AG04449 (cell line): Measurements from ENCODE around the gene GNPTG.

Source experiments
- CTCF ChIA-PET: fragments of 350-600 bp; formaldehyde crosslinking; extraction: SDS; loops from one replicate; lab custom pipeline; 2021; ENCODE audit warnings: antibody characterized with exemption; lab: Yijun Ruan, JAX
- POLR2A ChIA-PET: fragments of 400-600, 350-600 bp; formaldehyde crosslinking; extraction: SDS; loops from one replicate; lab custom pipeline; 2020; ENCODE audit warnings: antibody characterized with exemption, inconsistent platforms; lab: Yijun Ruan, JAX
- DNase-seq: peaks from one replicate; pipeline ENCODE4 v3.0.0-alpha.2; 2010; ENCODE audit warnings: low read depth, low spot score
- H3K4me3 ChIP-seq: 2 replicates; pipeline ENCODE4 v1.5.1; 2011; ENCODE audit warnings: low read depth, mild to moderate bottlenecking, control low read depth, low read length
- CTCF ChIP-seq: IDR thresholded peaks from one replicate; pipeline ENCODE4 v1.5.1; 2011; ENCODE audit warnings: mild to moderate bottlenecking, moderate library complexity, low read length, control low read depth, inconsistent platforms; ENCODE audit not compliant: insufficient read depth; ENCODE audit errors: missing control alignments

The GNPTG gene

GRCh38 chr16:1401061-1401757 lies 49.5 kb downstream of the GNPTG start:
- no peak for DNase-seq
- no peak overlapping the region for H3K4me3 ChIP-seq
- ChIA-PET POLR2A (no interaction called here), CTCF (no interaction called here)
- TF ChIP-seq CTCF = no peak

GRCh38 chr16:1401758-1402154 lies 50.0 kb downstream of the GNPTG start:
- POLR2A ChIA-PET = no interaction called here
- CTCF ChIA-PET = no interaction called here
- no peak for DNase-seq
- TF ChIP-seq CTCF = no peak
- H3K4me3 ChIP-seq = no peak overlapping the region

GRCh38 chr16:1403036-1403435 lies 51.3 kb downstream of the GNPTG start:
- POLR2A ChIA-PET = no interaction called here
- CTCF ChIA-PET = no interaction called here
- TF ChIP-seq CTCF = no peak
- DNase-seq = no peak
- no peak overlapping the region for H3K4me3 ChIP-seq

GRCh38 chr16:1403733-1404132 lies 52.0 kb downstream of the GNPTG start:
- POLR2A ChIA-PET = no interaction called here
- CTCF ChIA-PET = no interaction called here
- no peak overlapping the region for H3K4me3 ChIP-seq
- DNase-seq = no peak
- TF ChIP-seq CTCF = no peak

GRCh38 chr16:1407753-1408152 lies 56.0 kb downstream of the GNPTG start:
- POLR2A ChIA-PET = interaction anchor here (1.0 to 2.5 kb wide), 2 partner anchors 13 to 16 kb away, joined by 3 to 9 read pairs; partner anchors contain the start of gene UQCC4
- no peak for DNase-seq
- CTCF ChIA-PET = interaction anchor here (0.6 kb wide), 1 partner anchor 12 kb away, joined by 3 read pairs; the partner anchor contains the start of gene UQCC4
- TF ChIP-seq CTCF = no peak
- peak overlapping the region; percentile 34 for H3K4me3 ChIP-seq

- peak overlapping the region; percentile 67 for H3K4me3 ChIP-seq
- ChIA-PET CTCF (interaction anchor here (0.7 kb wide), 1 partner anchor 45 kb away, joined by 3 read pairs; no protein-coding TSS in a partner anchor), POLR2A (interaction anchor here (0.6 to 2.5 kb wide), 3 partner anchors 13 to 29 kb away, joined by 3 to 9 read pairs (median 3); partner anchors contain the start of gene UQCC4)
- DNase-seq = peak; percentile 9
- TF ChIP-seq CTCF = no peak
These were observed 56.6 kb downstream of the GNPTG start for GRCh38 chr16:1408171-1408837.
